ENCODE data around the gene INSM1. TPM values are rescaled to one million over a fixed set of nuclear protein-coding genes. Genes with fewer than 3 reads are reported as not detected.

INSM1 gene
- total and polyA plus RNA-seq, 2 donors (not counting 3 experiments of a cell fraction or from before 2014, with no cell fraction given) = not detected

DNA sequence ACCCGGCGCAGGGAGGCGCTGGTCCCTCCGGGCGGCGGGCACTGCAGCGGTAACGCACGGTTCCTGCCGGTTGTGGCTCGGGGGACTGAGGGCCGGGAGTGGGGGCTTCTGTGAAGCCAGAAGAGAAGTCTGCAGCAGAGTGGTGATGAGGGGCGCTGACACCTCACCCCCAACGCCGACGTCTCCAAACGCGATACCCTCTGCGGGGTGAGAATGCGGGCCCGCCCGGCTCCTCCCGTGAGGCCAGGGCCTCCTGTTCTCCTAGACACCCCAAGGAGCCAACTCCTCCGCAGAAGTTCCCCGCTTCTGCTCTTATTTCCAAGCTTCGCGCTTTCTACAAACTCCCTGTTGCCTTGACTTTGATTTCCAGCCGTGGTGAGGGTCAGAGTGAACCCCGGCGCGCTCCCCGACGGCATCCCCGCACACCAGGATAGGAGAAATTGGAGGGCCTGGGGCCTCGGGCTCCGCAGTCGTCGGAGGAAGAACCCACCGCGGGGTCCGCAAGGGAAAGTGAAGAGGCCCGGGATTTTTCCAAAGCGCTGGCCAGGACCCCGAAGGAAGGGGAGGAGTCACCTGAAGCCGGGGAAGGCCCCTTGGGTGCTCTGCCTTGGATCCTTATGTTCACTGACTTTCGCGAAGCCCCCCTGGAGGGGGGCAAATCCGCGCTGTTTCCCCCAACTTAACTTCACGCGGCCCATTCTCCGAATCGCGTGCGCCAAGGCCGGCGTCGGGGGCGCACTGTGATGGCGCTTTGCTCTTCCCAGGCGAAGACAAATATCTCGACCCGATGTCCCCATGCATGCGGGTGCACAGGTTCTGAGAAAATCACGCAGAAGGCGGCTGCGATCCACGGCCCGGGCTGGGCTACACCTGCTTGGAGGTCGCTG lies 3.1 kb upstream of the INSM1 start:
- Histone ChIP-seq H3K4me3 (replicated peaks in 1 of 3; ENCODE audit: insufficient read depth in 1 of 3, low read depth in 1 of 3, low read length in 3 of 3) (no peak overlapping the region), H3K36me3 (ENCODE audit: control insufficient read depth in 2 of 2, extremely low read depth in 1 of 2, insufficient read depth in 2 of 2, low read length in 2 of 2) (no peaks in the 10 kb centered on the region), H3K4me1 (ENCODE audit: control insufficient read depth, extremely low read depth, insufficient read depth, low read length) (no peaks in the 10 kb centered on the region), H3K79me2 (ENCODE audit: control insufficient read depth, insufficient read depth, low read length) (no peaks in the 10 kb centered on the region), H3K27ac (ENCODE audit: insufficient read depth, low read depth, low read length) (no peak overlapping the region), H3K9me3 (replicated peaks; ENCODE audit: control insufficient read depth, insufficient read depth, low read length) (no peaks in the 10 kb centered on the region), H4K20me1 (replicated peaks; ENCODE audit: control insufficient read depth, extremely low read depth, insufficient read depth, low read length) (no peaks in the 10 kb centered on the region), H3K4me2 (ENCODE audit: insufficient read depth, low read length) (no peak overlapping the region), H3K27me3 (ENCODE audit: control insufficient read depth in 2 of 2, insufficient read depth in 2 of 2, low read length in 2 of 2) (peaks cover 65 to 87% of the 10 kb centered on the region in 2 experiments), H3K9ac (replicated peaks; ENCODE audit: extremely low read depth, insufficient read depth, low read length) (no peak overlapping the region), H2AFZ (ENCODE audit: low read depth, low read length) (no peak overlapping the region), H3K9me1 (replicated peaks; ENCODE audit: control insufficient read depth, extremely low read depth, insufficient read depth, low read length) (no peaks in the 10 kb centered on the region)
- TF ChIP-seq, protein P1, sequence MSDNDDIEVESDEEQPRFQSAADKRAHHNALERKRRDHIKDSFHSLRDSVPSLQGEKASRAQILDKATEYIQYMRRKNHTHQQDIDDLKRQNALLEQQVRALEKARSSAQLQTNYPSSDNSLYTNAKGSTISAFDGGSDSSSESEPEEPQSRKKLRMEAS (IDR thresholded peaks at IDR 0.05; ENCODE audit: insufficient read depth, insufficient read length) = no peak
- peak; percentile 68 for TF ChIP-seq EZH2 (IDR thresholded peaks at IDR 0.05; ENCODE audit: borderline replicate concordance, low read depth, low read length, severe bottlenecking)
- DNase-seq (ENCODE audit: low read depth, low spot score) = no peak
- FAIRE-seq = no peak
- intact Hi-C loops (cut with micrococcal nuclease) = loop anchor here (5.0 to 10.0 kb wide), 3 partner anchors 50 to 460 kb away; no protein-coding TSS in a partner anchor
- CTCF ChIA-PET = no interaction called here
- POLR2A ChIA-PET = no interaction called here
- dilution Hi-C loops (cut with MboI; ENCODE audit: extremely low pct_ligation_motif_present, low sequenced_read_pairs) = no loop called here
- no TSS peak for BruUV-seq (replicated peaks)

- no TSS peak for BruUV-seq (replicated peaks)
- no peak overlapping the region for H3K27ac ChIP-seq (ENCODE audit: insufficient read depth, low read depth, low read length)
- H3K9me3 ChIP-seq (replicated peaks; ENCODE audit: control insufficient read depth, insufficient read depth, low read length) = no peaks in the 10 kb centered on the region
- H3K27me3 ChIP-seq (ENCODE audit: control insufficient read depth in 2 of 2, insufficient read depth in 2 of 2, low read length in 2 of 2) = peaks cover 70 to 91% of the 10 kb centered on the region in 2 experiments
- no peak overlapping the region for H3K9ac ChIP-seq (replicated peaks; ENCODE audit: extremely low read depth, insufficient read depth, low read length)
- no peaks in the 10 kb centered on the region for H4K20me1 ChIP-seq (replicated peaks; ENCODE audit: control insufficient read depth, extremely low read depth, insufficient read depth, low read length)
- H2AFZ ChIP-seq (ENCODE audit: low read depth, low read length) = no peak overlapping the region
- POLR2A ChIA-PET = no interaction called here
- CTCF ChIA-PET = no interaction called here
- no peaks in the 10 kb centered on the region for H3K4me1 ChIP-seq (ENCODE audit: control insufficient read depth, extremely low read depth, insufficient read depth, low read length)
- no peak overlapping the region for H3K4me3 ChIP-seq (replicated peaks in 1 of 3; ENCODE audit: insufficient read depth in 1 of 3, low read depth in 1 of 3, low read length in 3 of 3)
- H3K9me1 ChIP-seq (replicated peaks; ENCODE audit: control insufficient read depth, extremely low read depth, insufficient read depth, low read length) = no peaks in the 10 kb centered on the region
- FAIRE-seq = peak; percentile 4
- TF ChIP-seq POLR2A (IDR thresholded peaks at IDR 0.05; ENCODE audit: low read depth, low read length) (no peak), EZH2 (IDR thresholded peaks at IDR 0.05; ENCODE audit: borderline replicate concordance, low read depth, low read length, severe bottlenecking) (peak; percentile 1)
- intact Hi-C loops (cut with micrococcal nuclease) (loop anchor here (10.0 kb wide), 2 partner anchors 49 to 459 kb away; no protein-coding TSS in a partner anchor), dilution Hi-C loops (cut with MboI; ENCODE audit: extremely low pct_ligation_motif_present, low sequenced_read_pairs) (no loop called here)
- no peaks in the 10 kb centered on the region for H3K36me3 ChIP-seq (ENCODE audit: control insufficient read depth in 2 of 2, extremely low read depth in 1 of 2, insufficient read depth in 2 of 2, low read length in 2 of 2)
- H3K79me2 ChIP-seq (ENCODE audit: control insufficient read depth, insufficient read depth, low read length) = no peaks in the 10 kb centered on the region
- no peak overlapping the region for H3K4me2 ChIP-seq (ENCODE audit: insufficient read depth, low read length)
- no peak for DNase-seq (ENCODE audit: low read depth, low spot score)
Observed at GRCh38 chr20:20365480-20366161, 2.3 kb upstream of the INSM1 start.

All from endothelial cell of umbilical vein (primary cell).